Renal cortex interstitium (tissue), 11 donors: ENCODE results near the gene DERL3. TPM values are rescaled to one million over a fixed set of nuclear protein-coding genes. Genes with fewer than 3 reads are reported as not detected.

ENCODE experiments used
- DNase-seq, 11 donors: peaks; one replicate each; pipeline ENCODE4 v3.0.0-alpha.2; 2013; ENCODE audit warnings: low read depth in 9 of 11, low spot score in 4 of 11; ENCODE audit errors: extremely low read depth in 1 of 11
- polyA plus RNA-seq, 3 donors: library from polyadenylated mRNA; unstranded; fragments of 120-200 nt; gene quantifications; one replicate each; pipeline ENCODE4 v1.2.1, GENCODE V29; 2013; ENCODE audit not compliant: insufficient read length in 3 of 3

DERL3 gene
- polyA plus RNA-seq, 3 donors, result 3.8 to 6.4 (median 6.0) TPM

DNA sequence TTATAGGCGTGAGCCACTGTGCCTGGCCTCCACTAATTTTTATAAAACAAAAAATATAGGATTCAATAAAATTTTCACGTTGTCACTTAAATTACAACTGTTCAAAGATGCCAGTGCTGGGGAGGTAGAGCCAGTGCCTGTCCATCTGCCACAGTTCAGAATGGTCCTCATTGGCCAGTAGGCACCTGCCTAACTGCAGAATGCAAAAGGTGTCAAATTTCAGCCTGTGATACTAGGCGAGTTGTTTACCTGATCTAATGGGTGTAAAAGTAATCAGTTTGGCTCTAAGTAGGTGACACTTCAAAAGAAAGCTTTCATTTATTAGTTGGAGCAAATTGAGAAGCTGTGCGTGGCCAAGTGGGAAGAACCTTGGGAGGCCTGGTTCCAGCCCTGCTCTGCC, 49.7 kb downstream of the DERL3 start:
- no peak for DNase-seq

DNA sequence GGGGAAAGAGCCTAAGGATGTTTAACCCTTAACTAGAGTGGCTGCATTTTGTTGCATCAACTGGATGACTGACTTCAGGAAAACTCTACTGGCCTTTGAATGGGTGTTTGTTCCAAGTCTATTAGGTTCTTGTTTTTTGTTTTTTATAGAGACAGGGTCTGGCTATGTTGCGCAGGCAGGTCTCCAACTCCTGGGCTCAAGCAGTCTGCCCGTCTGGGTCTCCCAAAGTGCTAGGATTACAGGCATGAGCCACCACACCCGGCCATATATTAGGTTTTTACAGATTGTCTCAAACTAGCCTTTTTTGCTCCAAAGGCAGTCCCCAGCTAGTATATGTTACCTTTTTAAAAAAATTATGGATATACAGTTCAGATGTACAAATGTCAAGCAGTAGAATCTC, 50.9 kb downstream of the DERL3 start:
- DNase-seq, result no peak

DNA sequence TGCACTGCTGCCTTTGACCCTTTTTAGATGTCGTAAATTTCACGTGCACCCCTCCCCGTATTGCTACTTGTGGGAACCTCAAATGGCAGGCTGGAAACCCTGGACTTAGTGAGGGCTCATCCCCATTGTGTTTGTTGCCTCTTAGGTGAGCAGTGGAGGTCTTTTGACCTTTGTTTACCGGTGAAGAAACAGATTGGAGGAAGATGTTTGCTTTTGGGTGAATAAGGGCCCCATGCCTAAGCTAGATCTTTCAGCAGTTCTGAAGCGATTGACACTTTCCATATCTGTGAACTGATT, 51.3 kb downstream of the DERL3 start:
- DNase-seq, result no peak

DNA sequence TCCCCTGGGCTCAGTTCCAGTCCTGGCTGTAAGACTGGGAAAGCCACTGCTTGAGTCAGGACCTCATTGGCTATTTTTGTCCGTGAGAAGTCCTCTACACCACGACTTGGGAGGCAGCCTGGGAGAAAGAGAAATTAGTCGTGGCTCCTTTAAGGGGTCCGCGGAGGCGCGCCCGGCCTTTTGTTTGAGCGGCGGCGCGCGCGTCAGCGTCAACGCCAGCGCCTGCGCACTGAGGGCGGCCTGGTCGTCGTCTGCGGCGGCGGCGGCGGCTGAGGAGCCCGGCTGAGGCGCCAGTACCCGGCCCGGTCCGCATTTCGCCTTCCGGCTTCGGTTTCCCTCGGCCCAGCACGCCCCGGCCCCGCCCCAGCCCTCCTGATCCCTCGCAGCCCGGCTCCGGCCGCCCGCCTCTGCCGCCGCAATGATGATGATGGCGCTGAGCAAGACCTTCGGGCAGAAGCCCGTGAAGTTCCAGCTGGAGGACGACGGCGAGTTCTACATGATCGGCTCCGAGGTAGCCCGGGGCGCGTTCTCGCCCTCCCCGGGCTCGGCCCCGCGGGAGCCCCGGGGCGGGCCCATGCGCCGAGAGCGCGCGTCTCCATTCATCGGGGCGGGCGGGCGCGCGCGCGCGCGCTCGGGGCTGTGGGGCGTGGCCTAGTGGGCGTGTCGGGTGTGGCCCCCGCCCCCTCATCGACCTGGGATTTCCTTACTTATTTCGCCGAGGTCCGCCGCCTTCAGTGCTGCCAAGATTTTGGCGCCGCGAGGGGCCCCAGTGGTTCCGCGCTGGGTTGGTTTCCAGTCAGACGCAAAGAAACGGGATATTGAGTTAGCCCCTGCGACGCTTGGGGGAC, 51.8 kb downstream of the DERL3 start, which contains the start of gene SMARCB1:
SMARCB1 (plus strand) TSS at position 215 of the 848 bp plus-strand sequence; CDS start at position 419, 204 bp downstream.
- peak; percentile 77 to 90 (median 84) for DNase-seq

DNA sequence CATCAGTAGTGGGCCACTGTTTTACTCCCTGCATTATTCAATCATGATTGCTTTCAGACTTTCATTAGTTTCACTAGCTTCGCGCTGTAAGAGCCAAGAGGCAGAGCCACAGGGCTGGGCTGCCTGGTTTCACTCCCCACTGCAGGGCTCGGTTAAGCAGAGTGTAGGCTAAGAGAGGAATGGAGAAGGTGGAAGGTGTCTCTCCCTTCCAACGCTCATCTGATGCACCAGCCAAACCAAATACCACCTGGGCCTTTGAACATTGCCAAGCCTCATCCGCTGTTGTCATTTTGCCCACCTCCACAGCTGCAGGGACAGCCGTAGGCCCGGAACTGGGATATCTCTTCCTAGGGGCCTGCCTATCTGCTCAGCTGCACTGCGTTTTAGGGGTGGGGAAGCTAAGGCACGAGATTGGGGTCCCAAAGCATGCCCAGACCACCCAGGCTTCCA, 52.5 kb downstream of the DERL3 start:
- no peak for DNase-seq

Other genes starting within 250 kb of the DERL3 start
- 1 to 10 TPM; 1.9 to 3.3 (median 2.9) TPM for gene DRICH1, start 206.7 kb downstream of the DERL3 start, polyA plus RNA-seq
- 1 to 10 TPM; 2.3 to 6.7 (median 2.8) TPM for gene RGL4, start 148.0 kb downstream of the DERL3 start, polyA plus RNA-seq
- gene ZNF70, start 87.9 kb downstream of the DERL3 start, polyA plus RNA-seq, result 1 to 10 TPM; 5.9 to 7.6 (median 5.9) TPM
- 1 to 10 TPM in 1 of 3 donors, under 1 TPM in 2; 0.50 to 1.2 (median 0.96) TPM for gene VPREB3, start 84.6 kb downstream of the DERL3 start, polyA plus RNA-seq
- gene C22orf15, start 76.0 kb downstream of the DERL3 start, polyA plus RNA-seq, result 1 to 10 TPM; 2.4 to 3.5 (median 3.2) TPM
- 100 to 1,000 TPM in 1 of 3 donors, 10 to 100 TPM in 2; 62.2 to 122 (median 98.4) TPM for gene CHCHD10, start 71.0 kb downstream of the DERL3 start, polyA plus RNA-seq
- 10 to 100 TPM; 16.8 to 21.6 (median 20.2) TPM for gene MMP11, start 66.2 kb downstream of the DERL3 start, polyA plus RNA-seq
- gene SMARCB1, start 52.0 kb downstream of the DERL3 start, polyA plus RNA-seq, result 100 to 1,000 TPM; 158 to 212 (median 202) TPM
- gene SLC2A11, start 18.9 kb upstream of the DERL3 start, polyA plus RNA-seq, result 10 to 100 TPM; 28.2 to 53.7 (median 31.6) TPM
- 100 to 1,000 TPM; 170 to 335 (median 300) TPM for gene MIF, start 55.4 kb upstream of the DERL3 start, polyA plus RNA-seq
- 10 to 100 TPM; 13.0 to 16.1 (median 13.1) TPM for gene GSTT2B, start 122.2 kb upstream of the DERL3 start, polyA plus RNA-seq
- gene DDTL, start 127.9 kb upstream of the DERL3 start, polyA plus RNA-seq, result 1 to 10 TPM; 7.6 to 9.7 (median 8.0) TPM
- gene DDT, start 135.4 kb upstream of the DERL3 start, polyA plus RNA-seq, result 10 to 100 TPM; 73.3 to 91.4 (median 85.5) TPM
- gene GSTT2, start 141.1 kb upstream of the DERL3 start, polyA plus RNA-seq, result 1 to 10 TPM in 2 of 3 donors, not detected in 1; 1.8 to 2.5 TPM
- gene GSTT4, start 166.4 kb upstream of the DERL3 start, polyA plus RNA-seq, result not detected
- 10 to 100 TPM; 45.2 to 62.5 (median 57.2) TPM for gene CABIN1, start 172.3 kb upstream of the DERL3 start, polyA plus RNA-seq